Gastrocnemius medialis (tissue), 4 donors: ENCODE results near the gene FCHO2. TPM values are rescaled to one million over a fixed set of nuclear protein-coding genes. Genes with fewer than 3 reads are reported as not detected.

Source experiments
- ATAC-seq, 2 donors: fragments of 150-250 bp; one replicate each; pipeline ENCODE4 v1.9.1; 2016
- DNase-seq, 2 donors: peaks; one replicate each; pipeline ENCODE4 v3.0.0-alpha.2; 2019
- H3K27ac ChIP-seq, 4 donors: fragments of 200-600 bp; sonication (generic); 1 replicate in 1 of 4; 2 replicates in 3 of 4; pipeline ENCODE4 v1.5.1; 2016 to 2018; ENCODE audit warnings: mild to moderate bottlenecking in 2 of 4, moderate library complexity in 1 of 4
- H3K27me3 ChIP-seq, 3 donors: fragments of 200-600 bp; sonication (generic) in 2 of 3; 1 replicate in 1 of 3; 2 replicates in 2 of 3; pipeline versions ENCODE4 v1.5.1 to v1.6.0; 2016 to 2019; ENCODE audit warnings: mild to moderate bottlenecking in 1 of 3, moderate library complexity in 1 of 3
- H3K36me3 ChIP-seq, 2 donors: fragments of 200-600 bp; sonication (generic) in 1 of 2; one replicate each; pipeline ENCODE4 v1.5.1; 2017 to 2018
- H3K4me1 ChIP-seq, 2 donors: fragments of 200-600 bp; sonication (generic) in 1 of 2; one replicate each; pipeline ENCODE4 v1.5.1; 2016 to 2017; ENCODE audit warnings: mild to moderate bottlenecking in 2 of 2
- H3K4me3 ChIP-seq, 4 donors: fragments of 200-600 bp; sonication (generic) in 3 of 4; 1 replicate in 1 of 4; 2 replicates in 3 of 4; pipeline ENCODE4 v1.5.1; 2016 to 2019; ENCODE audit warnings: mild to moderate bottlenecking in 2 of 4
- H3K9me3 ChIP-seq, 3 donors: fragments of 200-600 bp; sonication (generic) in 2 of 3; 1 replicate in 1 of 3; 2 replicates in 2 of 3; pipeline ENCODE4 v1.5.1; 2016 to 2019
- POLR2A ChIP-seq, 2 donors: fragments of 450-650 bp; IDR thresholded peaks; one replicate each; pipeline ENCODE4 v1.6.1; 2017; ENCODE audit warnings: antibody characterized with exemption in 2 of 2, mild to moderate bottlenecking in 2 of 2, moderate library complexity in 2 of 2
- in situ Hi-C, 4 donors: fragments of 200-750 bp; cut with MboI; loops; one replicate each; pipeline versions ENCODE4 v1.15.0 to v1.8.0; 2017; ENCODE audit warnings: low sequenced_read_pairs in 4 of 4
- intact Hi-C: fragments of 100-400 bp; cut with DNase I; formaldehyde crosslinking; loops from one replicate; pipeline ENCODE4 v1.15.1; 2023; ENCODE audit warnings: low total_unique reads
- total RNA-seq, 4 donors: library from RNA; depleted of rRNA; stranded (reverse); fragments of >200 nt; gene quantifications; one replicate each; pipeline versions ENCODE4 v1.1.0 to v1.2.3, GENCODE V29; 2016
- TF ChIP-seq, protein P1 (sequence below), 5 experiments: fragments of 450-650 bp in 3 of 5; fragments of 200-600 bp in 2 of 5; sonication (generic) in 2 of 5; IDR thresholded peaks in 4 of 5; conservative IDR thresholded peaks in 1 of 5; 1 replicate in 4 of 5; 2 replicates in 1 of 5; pipeline ENCODE4 v1.5.1; 2016 to 2019; ENCODE audit warnings: antibody characterized with exemption in 5 of 5, mild to moderate bottlenecking in 3 of 5, moderate library complexity in 3 of 5

The FCHO2 gene
- total RNA-seq, 4 donors from 2014 or later = 8.3 to 14.8 (median 12.3) TPM

- TF ChIP-seq, protein P1, sequence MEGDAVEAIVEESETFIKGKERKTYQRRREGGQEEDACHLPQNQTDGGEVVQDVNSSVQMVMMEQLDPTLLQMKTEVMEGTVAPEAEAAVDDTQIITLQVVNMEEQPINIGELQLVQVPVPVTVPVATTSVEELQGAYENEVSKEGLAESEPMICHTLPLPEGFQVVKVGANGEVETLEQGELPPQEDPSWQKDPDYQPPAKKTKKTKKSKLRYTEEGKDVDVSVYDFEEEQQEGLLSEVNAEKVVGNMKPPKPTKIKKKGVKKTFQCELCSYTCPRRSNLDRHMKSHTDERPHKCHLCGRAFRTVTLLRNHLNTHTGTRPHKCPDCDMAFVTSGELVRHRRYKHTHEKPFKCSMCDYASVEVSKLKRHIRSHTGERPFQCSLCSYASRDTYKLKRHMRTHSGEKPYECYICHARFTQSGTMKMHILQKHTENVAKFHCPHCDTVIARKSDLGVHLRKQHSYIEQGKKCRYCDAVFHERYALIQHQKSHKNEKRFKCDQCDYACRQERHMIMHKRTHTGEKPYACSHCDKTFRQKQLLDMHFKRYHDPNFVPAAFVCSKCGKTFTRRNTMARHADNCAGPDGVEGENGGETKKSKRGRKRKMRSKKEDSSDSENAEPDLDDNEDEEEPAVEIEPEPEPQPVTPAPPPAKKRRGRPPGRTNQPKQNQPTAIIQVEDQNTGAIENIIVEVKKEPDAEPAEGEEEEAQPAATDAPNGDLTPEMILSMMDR (IDR thresholded peaks at IDR 0.05 in 4 of 5, conservative IDR thresholded peaks at IDR 0.05 in 1 of 5) = no peak
- TF ChIP-seq POLR2A (IDR thresholded peaks at IDR 0.05) = no peak
- in situ Hi-C loops (no loop called here), intact Hi-C loops (no loop called here)
- no peaks in the 10 kb centered on the region for H3K9me3 ChIP-seq
- no peaks in the 10 kb centered on the region for H3K4me1 ChIP-seq
- H3K4me3 ChIP-seq = no peak overlapping the region
- H3K27ac ChIP-seq = no peak overlapping the region
- ATAC-seq = no peak
- H3K27me3 ChIP-seq = no peaks in the 10 kb centered on the region
- no peaks in the 10 kb centered on the region for H3K36me3 ChIP-seq
- no peak for DNase-seq
Measured at GRCh38 chr5:73106335-73106734, 150.5 kb downstream of the FCHO2 start.

DNA sequence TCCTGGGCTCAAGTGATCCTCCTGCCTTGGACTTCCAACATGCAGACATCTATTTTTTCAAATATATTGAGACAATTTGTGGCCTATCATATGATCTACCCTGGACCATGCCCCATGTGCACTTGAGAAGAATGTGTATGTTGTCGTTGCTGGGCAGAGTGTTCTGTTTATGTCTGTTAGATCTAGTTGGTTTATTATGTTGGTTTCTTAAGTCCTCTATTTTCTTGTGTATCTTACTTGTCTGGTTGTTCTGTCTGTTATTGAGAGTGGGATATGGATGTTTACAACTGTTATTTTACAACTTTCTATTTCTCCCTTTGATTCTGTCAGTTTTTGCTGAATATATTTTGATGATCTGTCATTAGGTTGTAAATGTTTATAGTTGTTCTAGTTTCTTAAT is 154.3 kb downstream of the FCHO2 start:
- intact Hi-C loops = no loop called here
- no peaks in the 10 kb centered on the region for H3K4me1 ChIP-seq
- H3K4me3 ChIP-seq = no peak overlapping the region
- H3K9me3 ChIP-seq = no peaks in the 10 kb centered on the region
- no peak for ATAC-seq
- no peak for DNase-seq
- H3K27me3 ChIP-seq = no peaks in the 10 kb centered on the region
- no peak overlapping the region for H3K27ac ChIP-seq
- in situ Hi-C loops = no loop called here
- TF ChIP-seq, protein P1 (IDR thresholded peaks at IDR 0.05 in 4 of 5, conservative IDR thresholded peaks at IDR 0.05 in 1 of 5) = no peak
- TF ChIP-seq POLR2A (IDR thresholded peaks at IDR 0.05) = no peak
- no peaks in the 10 kb centered on the region for H3K36me3 ChIP-seq

GRCh38 chr5:73111536-73111935 is 155.7 kb downstream of the FCHO2 start:
- no peak for ATAC-seq
- in situ Hi-C loops = no loop called here
- no peaks in the 10 kb centered on the region for H3K4me1 ChIP-seq

DNA sequence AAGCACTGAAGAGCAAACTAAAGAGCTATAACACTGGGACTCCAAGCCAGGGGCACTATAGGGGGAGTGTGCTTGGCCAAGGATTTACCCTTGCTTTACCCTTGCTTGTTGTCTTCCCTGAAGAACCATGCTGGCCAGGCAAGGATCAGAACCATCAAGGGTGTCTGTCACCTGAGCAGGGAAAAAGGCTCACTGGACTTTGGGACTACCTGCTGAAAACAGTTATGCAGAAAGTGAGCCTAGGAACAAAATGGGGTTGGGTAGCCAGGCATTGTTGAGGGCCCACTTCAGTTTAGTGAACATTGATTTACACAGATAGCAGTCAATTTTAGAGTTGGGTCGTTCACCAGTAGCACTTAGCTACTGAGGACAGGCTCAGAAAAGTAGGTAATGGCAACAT is 156.5 kb downstream of the FCHO2 start:
- Histone ChIP-seq H3K27ac (no peak overlapping the region), H3K4me1 (no peaks in the 10 kb centered on the region), H3K9me3 (peaks cover 0 to 1% (median 0%) of the 10 kb centered on the region in 3 donors), H3K36me3 (no peaks in the 10 kb centered on the region), H3K27me3 (no peaks in the 10 kb centered on the region), H3K4me3 (no peak overlapping the region)
- DNase-seq (no peak), ATAC-seq (no peak)
- TF ChIP-seq, protein P1 (IDR thresholded peaks at IDR 0.05 in 4 of 5, conservative IDR thresholded peaks at IDR 0.05 in 1 of 5) = no peak
- no peak for TF ChIP-seq POLR2A (IDR thresholded peaks at IDR 0.05)
- in situ Hi-C loops (no loop called here), intact Hi-C loops (no loop called here)

More at GRCh38 chr5:73111536-73111935, 155.7 kb downstream of the FCHO2 start:
- Histone ChIP-seq H3K9me3 (no peaks in the 10 kb centered on the region), H3K27me3 (no peaks in the 10 kb centered on the region), H3K36me3 (no peaks in the 10 kb centered on the region), H3K27ac (no peak overlapping the region), H3K4me3 (no peak overlapping the region)
- no peak for TF ChIP-seq POLR2A (IDR thresholded peaks at IDR 0.05)
- TF ChIP-seq, protein P1 (IDR thresholded peaks at IDR 0.05 in 4 of 5, conservative IDR thresholded peaks at IDR 0.05 in 1 of 5) = no peak
- intact Hi-C loops = no loop called here
- DNase-seq = no peak

- ATAC-seq (no peak), DNase-seq (no peak)
- TF ChIP-seq, protein P1 (IDR thresholded peaks at IDR 0.05 in 4 of 5, conservative IDR thresholded peaks at IDR 0.05 in 1 of 5) = no peak
- TF ChIP-seq POLR2A (IDR thresholded peaks at IDR 0.05) = no peak
- Histone ChIP-seq H3K9me3 (peaks cover 0 to 4% (median 0%) of the 10 kb centered on the region in 3 donors), H3K4me1 (no peaks in the 10 kb centered on the region), H3K27me3 (no peaks in the 10 kb centered on the region), H3K4me3 (no peak overlapping the region), H3K27ac (no peak overlapping the region), H3K36me3 (no peaks in the 10 kb centered on the region)
- intact Hi-C loops = no loop called here
- in situ Hi-C loops = no loop called here
Measured at GRCh38 chr5:73114044-73114688, 158.3 kb downstream of the FCHO2 start.
